CD14-positive monocyte (primary cell): ENCODE data around the gene KRTAP10-1. TPM values are rescaled to one million over a fixed set of nuclear protein-coding genes. Genes with fewer than 3 reads are reported as not detected.

ENCODE experiments used
- DNase-seq, 3 donors: peaks; one replicate each; pipeline ENCODE4 v3.0.0-alpha.2; 2011 to 2022
- H2AFZ ChIP-seq: 2 replicates; pipeline ENCODE4 v1.6.0; 2012; ENCODE audit warnings: mild to moderate bottlenecking, low read depth, low read length, inconsistent platforms; ENCODE audit not compliant: insufficient read depth, poor library complexity, severe bottlenecking
- H3K27ac ChIP-seq, 2 donors: 1 replicate in 1 of 2; 2 replicates in 1 of 2; pipeline ENCODE4 v1.5.1; 2012 to 2013; ENCODE audit warnings: low read length in 2 of 2, control low read depth in 1 of 2, inconsistent platforms in 1 of 2, low read depth in 1 of 2, mild to moderate bottlenecking in 1 of 2
- H3K27me3 ChIP-seq, 2 donors: one replicate each; pipeline versions ENCODE4 v1.6.0 to v1.6.1; 2011 to 2013; ENCODE audit warnings: low read length in 2 of 2; ENCODE audit not compliant: control insufficient read depth in 2 of 2, insufficient read depth in 2 of 2
- H3K36me3 ChIP-seq, 2 donors: replicated peaks in 1 of 2; 1 replicate in 1 of 2; 2 replicates in 1 of 2; pipeline versions ENCODE4 v1.5.1 to v1.6.1; 2012 to 2013; ENCODE audit warnings: low read length in 2 of 2, control low read depth in 1 of 2, inconsistent platforms in 1 of 2, mild to moderate bottlenecking in 1 of 2; ENCODE audit not compliant: insufficient read depth in 2 of 2, control insufficient read depth in 1 of 2
- H3K4me1 ChIP-seq, 2 donors: 1 replicate in 1 of 2; 2 replicates in 1 of 2; pipeline versions ENCODE4 v1.5.1 to v1.6.1; 2012 to 2013; ENCODE audit warnings: low read length in 2 of 2, control low read depth in 1 of 2, inconsistent platforms in 1 of 2, mild to moderate bottlenecking in 1 of 2, moderate library complexity in 1 of 2; ENCODE audit not compliant: insufficient read depth in 2 of 2, control insufficient read depth in 1 of 2
- H3K4me2 ChIP-seq: replicated peaks from 2 replicates; pipeline ENCODE3; 2012; ENCODE audit warnings: low read length, moderate library complexity, mild to moderate bottlenecking; ENCODE audit not compliant: poor library complexity, severe bottlenecking; ENCODE audit errors: extremely low read depth
- H3K4me3 ChIP-seq, 3 experiments: fragments of 200-600 bp in 1 of 3; sonication (generic) in 1 of 3; replicated peaks in 1 of 3; 1 replicate in 2 of 3; 2 replicates in 1 of 3; pipeline ENCODE4 v1.5.1; 2011 to 2013; ENCODE audit warnings: low read length in 3 of 3, mild to moderate bottlenecking in 3 of 3, control low read depth in 2 of 3, low read depth in 2 of 3, inconsistent platforms in 1 of 3, moderate library complexity in 1 of 3
- H3K79me2 ChIP-seq: 2 replicates; pipeline ENCODE4 v1.6.0; 2012; ENCODE audit warnings: mild to moderate bottlenecking, control low read depth, inconsistent platforms, low read length, moderate library complexity; ENCODE audit not compliant: insufficient read depth
- H3K9ac ChIP-seq: 2 replicates; pipeline ENCODE4 v1.6.0; 2017; ENCODE audit warnings: low read length, mild to moderate bottlenecking; ENCODE audit not compliant: insufficient read depth, poor library complexity, severe bottlenecking
- H3K9me3 ChIP-seq, 2 donors: replicated peaks in 1 of 2; 1 replicate in 1 of 2; 2 replicates in 1 of 2; pipeline versions ENCODE4 v1.5.1 to v1.6.1; 2012 to 2013; ENCODE audit warnings: low read length in 2 of 2, control low read depth in 1 of 2; ENCODE audit not compliant: control insufficient read depth in 1 of 2, insufficient read depth in 1 of 2
- H4K20me1 ChIP-seq: 2 replicates; pipeline ENCODE4 v1.6.0; 2012; ENCODE audit warnings: mild to moderate bottlenecking, low read length, control low read depth, moderate library complexity; ENCODE audit not compliant: insufficient read depth
- H3K27ac Mint-ChIP-seq, 7 donors: one replicate each; pipeline ENCODE4 v1.8.0; 2020; ENCODE audit warnings: mild to moderate bottlenecking in 7 of 7, mixed read lengths in 7 of 7, moderate library complexity in 6 of 7, inconsistent platforms in 2 of 7
- H3K27me3 Mint-ChIP-seq, 3 donors: one replicate each; pipeline ENCODE4 v1.8.0; 2021 to 2022; ENCODE audit warnings: low read depth in 3 of 3, mild to moderate bottlenecking in 3 of 3, mixed read lengths in 3 of 3, moderate library complexity in 3 of 3, inconsistent platforms in 1 of 3
- H3K36me3 Mint-ChIP-seq, 2 donors: one replicate each; pipeline ENCODE4 v1.8.0; 2020; ENCODE audit warnings: mixed read lengths in 2 of 2, inconsistent platforms in 1 of 2, mild to moderate bottlenecking in 1 of 2
- H3K4me1 Mint-ChIP-seq: one replicate; pipeline ENCODE4 v1.8.0; 2020; ENCODE audit warnings: mild to moderate bottlenecking, mixed read lengths
- H3K4me3 Mint-ChIP-seq, 2 donors: one replicate each; pipeline ENCODE4 v1.8.0; 2020; ENCODE audit warnings: mild to moderate bottlenecking in 2 of 2, mixed read lengths in 2 of 2, moderate library complexity in 1 of 2
- H3K9me3 Mint-ChIP-seq, 7 donors: one replicate each; pipeline ENCODE4 v1.8.0; 2020 to 2022; ENCODE audit warnings: mixed read lengths in 7 of 7, mild to moderate bottlenecking in 6 of 7, moderate library complexity in 6 of 7, inconsistent platforms in 2 of 7
- CTCF ChIP-seq: fragments of 200-600 bp; IDR thresholded peaks from one replicate; pipeline ENCODE4 v1.8.0; 2022; ENCODE audit warnings: antibody characterized with exemption, mild to moderate bottlenecking
- WGBS: methylation state at CpG from one replicate; pipeline ENCODE4 v1.1.5; 2013; ENCODE audit warnings: missing lambda C conversion rate; ENCODE audit not compliant: insufficient coverage; 5-methylcytosine and 5-hydroxymethylcytosine counted together
- intact Hi-C, 2 donors: fragments of 100-400 bp; cut with micrococcal nuclease; formaldehyde crosslinking; loops; one replicate each; pipeline versions ENCODE4 v1.15.0 to v1.15.1; 2023
- polyA plus RNA-seq, 3 donors: library from polyadenylated mRNA; depleted of rRNA in 1 of 3; unstranded in 2 of 3; stranded (reverse) in 1 of 3; fragments of 300-500 nt in 2 of 3; fragments of >200 nt in 1 of 3; fragmentation: Illumina TruSeq in 2 of 3; gene quantifications; 1 replicate in 2 of 3; 2 replicates in 1 of 3; pipeline ENCODE4 v1.2.3, GENCODE V29; 2012 to 2021

The KRTAP10-1 gene
- polyA plus RNA-seq, 3 donors, result not detected

- Histone ChIP-seq H3K4me1 (no peaks in the 10 kb centered on the region), H3K9me3 (peaks cover 6 to 28% of the 10 kb centered on the region in 2 donors), H4K20me1 (no peaks in the 10 kb centered on the region), H3K4me3 (no peak overlapping the region), H2AFZ (no peak overlapping the region), H3K9ac (no peak overlapping the region), H3K4me2 (no peak overlapping the region), H3K79me2 (no peaks in the 10 kb centered on the region), H3K27ac (no peak overlapping the region), H3K36me3 (no peaks in the 10 kb centered on the region), H3K27me3 (peaks cover 0 to 16% of the 10 kb centered on the region in 2 donors)
- intact Hi-C loops, result no loop called here
- Mint-ChIP-seq H3K9me3 (peaks cover 22 to 45% (median 34%) of the 10 kb centered on the region in 7 donors), H3K36me3 (no peaks in the 10 kb centered on the region), H3K4me3 (no peak overlapping the region), H3K4me1 (no peaks in the 10 kb centered on the region), H3K27ac (no peak overlapping the region), H3K27me3 (peaks cover 13 to 49% (median 17%) of the 10 kb centered on the region in 3 donors)
- no peak for DNase-seq
- WGBS, result 45% methylated on average over 6 of the region's 11 CpGs
- no peak for TF ChIP-seq CTCF
Measured at GRCh38 chr21:44583089-44583799, 43.2 kb upstream of the KRTAP10-1 start.

GRCh38 chr21:44582055-44582454 lies 42.1 kb upstream of the KRTAP10-1 start:
- Histone ChIP-seq H3K9ac (no peak overlapping the region), H3K27ac (no peak overlapping the region), H2AFZ (no peak overlapping the region), H4K20me1 (no peaks in the 10 kb centered on the region), H3K79me2 (no peaks in the 10 kb centered on the region), H3K27me3 (peaks cover 0 to 16% of the 10 kb centered on the region in 2 donors), H3K9me3 (peaks cover 6 to 33% of the 10 kb centered on the region in 2 donors), H3K4me2 (no peak overlapping the region), H3K36me3 (no peaks in the 10 kb centered on the region), H3K4me3 (no peak overlapping the region), H3K4me1 (no peaks in the 10 kb centered on the region)
- H3K36me3 Mint-ChIP-seq, result no peaks in the 10 kb centered on the region
- TF ChIP-seq CTCF, result no peak
- peaks cover 24 to 53% (median 43%) of the 10 kb centered on the region in 7 donors for H3K9me3 Mint-ChIP-seq
- no peak overlapping the region for H3K4me3 Mint-ChIP-seq
- intact Hi-C loops, result no loop called here
- no peak overlapping the region for H3K27ac Mint-ChIP-seq
- H3K27me3 Mint-ChIP-seq, result peaks cover 12 to 44% (median 14%) of the 10 kb centered on the region in 3 donors
- DNase-seq, result no peak
- H3K4me1 Mint-ChIP-seq, result no peaks in the 10 kb centered on the region
- WGBS, result 91% methylated on average over 10 of the region's 15 CpGs
